Stimulated activated CD8-positive, alpha-beta memory T cell treated with anti-CD3 and anti-CD28 coated beads, Interleukin-4, amount 100 ng/mL, for 4 hours (primary cell): ENCODE data around the gene CFAP210.

Experiments used
- DNase-seq, 2 donors: peaks; one replicate each; pipeline ENCODE4 v3.0.0-alpha.2; 2020; ENCODE audit warnings: low read depth in 2 of 2, low spot score in 1 of 2

Gene CFAP210

DNA sequence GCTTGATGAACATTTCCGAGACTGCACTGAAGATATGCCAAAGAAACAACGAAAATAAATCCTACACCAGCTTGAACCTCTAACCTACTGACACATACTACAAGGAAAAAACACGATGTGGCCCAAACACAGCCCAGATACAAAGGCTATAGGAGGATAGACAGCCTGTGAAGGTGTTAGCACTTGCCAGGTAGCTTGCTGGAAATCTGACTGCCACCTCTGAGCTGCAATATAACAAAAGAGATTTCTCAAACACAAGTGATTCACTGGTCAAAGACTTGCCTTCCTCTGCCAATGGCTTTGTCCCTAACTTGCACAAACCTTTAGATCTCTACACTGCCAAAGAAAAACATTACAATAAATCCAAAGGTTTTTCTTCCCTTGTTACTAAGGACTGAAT, 21.1 kb downstream of the CFAP210 start:
- DNase-seq = no peak

DNA sequence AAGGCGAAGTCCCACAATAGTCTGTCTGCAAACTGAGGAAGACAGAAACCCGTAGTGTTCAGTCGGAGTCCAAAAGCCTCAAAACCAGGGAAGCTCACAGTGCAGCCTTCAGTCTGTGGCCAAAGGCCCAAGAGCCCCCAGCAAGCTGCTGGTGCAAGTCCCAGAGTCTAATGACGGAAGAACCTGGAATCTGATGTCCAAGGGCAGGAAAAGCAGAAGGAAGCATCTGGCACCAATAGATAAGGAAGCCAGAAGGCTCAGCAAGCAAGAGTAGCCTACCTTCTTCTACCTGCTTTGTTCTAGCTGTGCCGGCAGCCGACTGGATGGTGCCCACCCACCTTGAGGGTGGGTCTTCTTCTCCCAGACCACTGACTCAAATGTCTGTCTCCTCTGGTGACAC, 21.8 kb downstream of the CFAP210 start:
- DNase-seq = no peak

DNA sequence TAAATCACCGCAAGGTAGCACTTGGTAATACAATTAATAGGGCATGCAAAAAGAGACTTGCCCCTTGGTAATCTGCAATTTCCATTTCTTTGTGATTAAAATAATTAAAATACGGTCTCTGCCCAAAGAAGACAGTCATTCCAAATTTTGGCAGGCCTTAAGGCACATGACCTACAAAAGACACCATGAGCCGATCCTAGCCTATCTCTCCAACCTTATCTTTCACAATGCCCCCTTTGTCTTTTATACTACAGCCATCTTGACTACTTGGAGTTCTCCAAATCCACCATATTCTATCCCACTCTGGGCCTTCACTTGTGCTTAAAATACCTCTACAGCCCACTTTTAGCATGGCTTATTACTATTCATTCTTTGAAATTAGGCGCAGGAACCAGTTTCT, 23.3 kb downstream of the CFAP210 start:
- no peak for DNase-seq

DNA sequence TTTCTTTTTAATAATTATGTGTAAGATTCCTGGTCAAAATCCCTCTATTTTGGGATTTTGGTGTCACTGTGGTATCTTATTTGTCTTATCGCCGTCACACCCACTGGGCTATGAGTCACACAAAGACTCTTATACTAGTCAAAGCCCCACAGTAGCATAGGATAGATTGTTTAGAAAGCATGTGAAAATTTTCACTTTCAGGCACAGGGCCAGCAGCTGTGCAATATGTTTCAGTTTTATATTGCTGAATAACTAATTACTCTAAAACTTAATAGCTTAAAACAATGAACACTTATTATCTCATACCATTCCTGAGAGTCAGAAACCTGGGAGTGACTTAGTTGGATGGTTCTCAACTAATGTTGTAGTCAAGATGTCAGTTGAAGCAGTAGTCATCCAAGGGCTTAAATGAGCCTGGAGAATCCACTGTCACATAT, 24.0 kb downstream of the CFAP210 start:
- no peak for DNase-seq

DNA sequence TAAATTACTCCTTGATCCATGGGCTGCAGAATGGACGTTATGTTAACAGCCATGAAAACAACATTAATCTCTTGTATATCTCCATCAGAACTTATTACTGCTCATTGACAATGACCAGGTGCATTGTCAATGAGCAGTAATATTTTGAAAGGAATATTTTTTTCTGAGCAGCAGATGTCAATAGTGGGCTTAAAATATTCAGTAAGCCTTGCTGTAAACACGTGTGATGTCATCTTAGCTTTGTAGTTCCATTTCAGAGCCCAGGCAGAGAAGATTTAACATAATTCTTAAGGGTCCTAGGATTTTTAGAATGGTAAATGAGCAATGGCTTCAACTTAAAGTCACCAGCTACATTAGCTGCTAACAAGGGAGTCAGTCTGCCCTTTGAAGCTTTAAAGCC, 26.6 kb downstream of the CFAP210 start:
- no peak for DNase-seq

DNA sequence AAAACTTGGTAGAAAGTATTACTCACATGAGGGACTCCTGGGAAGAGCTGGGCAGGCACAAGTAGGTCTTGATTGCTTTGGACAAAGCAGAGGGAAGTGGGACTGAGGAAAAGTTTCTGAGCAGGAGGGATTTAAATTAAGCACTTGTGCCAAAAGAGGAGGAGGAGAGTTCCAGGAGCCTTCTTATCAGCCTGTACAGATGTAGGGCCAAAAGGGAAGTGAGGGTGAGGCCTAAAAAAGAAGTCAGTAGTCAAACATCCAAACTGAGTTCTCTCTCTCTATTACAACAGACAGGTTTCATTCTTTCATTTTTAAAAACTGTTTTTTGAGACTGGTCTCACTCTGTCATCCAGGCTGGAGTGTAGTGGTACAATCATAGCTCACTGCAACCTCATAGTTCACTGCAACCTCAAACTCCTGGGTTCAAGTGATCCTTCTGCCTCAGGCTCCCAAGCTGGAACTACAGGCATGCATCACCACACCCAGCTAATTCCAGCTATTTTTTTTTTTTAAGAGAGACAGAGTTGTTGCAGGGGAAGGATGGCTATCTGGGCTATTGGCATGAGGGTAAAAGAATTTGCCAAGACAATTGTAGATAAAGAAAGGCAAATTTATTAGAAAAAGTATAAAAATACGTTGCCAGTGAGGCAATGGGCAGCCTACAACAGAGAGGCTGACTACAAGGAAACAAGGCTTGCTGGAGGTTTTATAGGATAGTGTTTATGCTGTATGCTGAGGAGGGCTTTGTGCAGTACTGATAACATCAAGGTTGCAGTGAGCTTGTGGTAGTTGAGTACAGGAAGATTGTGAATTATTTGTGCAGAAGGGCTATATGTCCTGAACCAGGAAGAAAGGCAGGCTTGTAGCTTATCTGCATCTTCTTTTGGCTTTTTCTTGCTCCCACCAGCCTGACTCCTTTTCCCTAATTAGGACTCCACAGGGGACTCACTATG, 29.0 kb downstream of the CFAP210 start:
- DNase-seq = no peak

DNA sequence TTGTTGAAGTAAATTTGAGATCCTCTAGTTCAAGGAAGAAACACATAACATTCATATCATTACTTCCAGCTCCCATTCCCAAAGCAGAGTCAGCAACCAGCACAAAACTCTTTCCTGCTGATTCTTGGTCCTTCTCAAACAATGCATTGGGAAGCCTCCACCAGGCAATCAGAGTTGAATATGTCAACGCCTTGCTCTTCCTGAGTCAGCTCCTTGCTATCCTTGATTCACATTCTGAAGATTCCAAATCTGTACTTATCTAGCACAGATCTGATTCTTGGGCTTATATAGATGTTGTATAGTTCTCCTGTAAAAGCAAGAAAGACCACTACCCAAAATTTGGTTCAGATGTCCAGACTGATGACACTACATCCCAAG, 29.6 kb downstream of the CFAP210 start:
- no peak for DNase-seq

DNA sequence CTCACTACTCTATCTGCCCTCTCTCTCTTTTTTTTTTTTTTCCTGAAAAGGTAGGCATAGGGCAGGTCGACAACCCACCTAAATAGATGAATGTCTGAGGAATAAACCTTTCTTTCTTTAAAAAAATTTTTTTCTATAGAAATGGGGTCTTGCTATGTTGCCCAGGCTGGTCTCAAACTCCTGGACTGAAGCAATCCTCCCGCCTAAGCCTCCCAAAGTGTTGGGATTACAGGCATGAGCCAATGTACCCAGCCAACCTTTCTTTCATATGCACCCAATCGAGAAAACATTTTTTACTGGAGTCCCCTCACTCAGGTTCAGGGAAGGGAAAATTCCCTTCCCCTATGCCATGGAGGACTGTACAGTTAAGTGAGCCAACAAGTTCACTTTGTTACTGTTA, 31.0 kb downstream of the CFAP210 start:
- no peak for DNase-seq

DNA sequence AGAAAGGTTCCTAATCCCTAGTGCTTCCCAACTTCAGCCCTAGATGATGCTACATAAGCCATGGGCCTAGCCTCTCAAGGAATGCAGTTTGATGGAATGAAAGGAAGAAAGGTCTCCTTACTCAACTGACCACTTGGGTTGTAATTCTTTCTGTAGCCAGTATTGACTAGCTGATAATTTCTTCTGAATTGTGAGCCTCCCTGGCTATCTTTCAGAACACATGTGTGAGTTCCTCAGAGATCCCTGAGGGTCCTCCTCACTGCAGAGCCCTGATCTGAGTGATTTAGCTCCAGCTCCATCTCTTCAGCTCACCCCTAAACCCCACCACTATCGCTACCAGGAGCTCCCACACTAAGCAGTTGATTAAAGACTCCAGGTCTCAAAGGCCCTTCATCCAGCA, 31.5 kb downstream of the CFAP210 start:
- no peak for DNase-seq

DNA sequence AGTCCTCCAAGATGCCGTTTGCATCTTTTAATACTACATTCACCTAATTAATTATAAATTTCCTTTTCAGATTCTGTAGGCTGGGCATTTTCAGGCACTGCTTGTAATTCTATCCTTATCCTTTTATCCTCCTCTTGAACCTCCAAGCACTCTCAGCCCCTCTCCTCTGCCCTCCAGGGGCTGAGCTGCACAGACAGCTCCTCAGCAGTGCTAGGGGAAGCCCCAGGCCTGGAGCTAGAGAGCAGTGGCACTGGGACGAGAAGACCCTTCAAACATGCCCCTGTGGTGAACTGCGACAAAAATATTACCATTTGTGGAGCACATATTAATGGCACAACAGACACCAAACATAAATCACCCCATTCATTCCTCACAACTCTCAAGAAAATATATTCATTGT, 32.9 kb downstream of the CFAP210 start:
- no peak for DNase-seq

DNA sequence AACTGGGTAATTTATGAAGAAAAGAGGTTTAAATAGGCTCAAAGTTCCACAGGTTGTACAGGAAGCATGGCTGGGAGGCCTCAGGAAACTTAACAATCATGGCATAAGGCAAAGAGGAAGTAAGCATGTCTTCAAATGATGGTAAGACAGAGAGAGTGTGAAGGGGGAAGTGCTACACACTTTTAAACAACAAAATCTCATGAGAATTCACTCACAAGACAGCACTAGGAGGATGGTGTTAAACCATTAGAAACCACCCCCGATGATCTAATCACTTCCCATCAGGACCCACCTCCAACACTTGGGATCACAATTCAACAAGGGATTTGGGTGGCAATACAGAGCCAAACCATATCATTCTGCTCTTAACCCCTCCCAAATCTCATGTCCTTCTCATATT, 34.9 kb downstream of the CFAP210 start:
- no peak for DNase-seq

DNA sequence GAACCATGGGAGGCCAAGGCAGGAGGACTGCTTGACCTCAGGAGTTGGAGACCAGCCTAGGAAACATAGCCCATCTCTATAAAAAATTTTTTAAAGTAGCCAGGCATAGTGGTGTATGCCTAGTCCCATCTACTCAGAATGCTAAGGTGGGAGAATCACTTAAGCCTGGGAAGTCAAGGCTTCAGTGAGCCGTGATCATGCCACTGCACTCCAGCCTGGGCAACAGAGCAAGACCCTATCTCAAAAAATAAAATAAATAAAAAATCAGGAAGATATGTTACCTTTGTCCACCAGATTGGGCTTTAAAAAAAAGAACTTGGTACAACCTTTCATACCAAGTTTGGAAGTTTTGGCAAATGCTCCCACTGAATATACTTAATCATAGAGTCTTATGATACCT, 35.3 kb downstream of the CFAP210 start:
- no peak for DNase-seq

DNA sequence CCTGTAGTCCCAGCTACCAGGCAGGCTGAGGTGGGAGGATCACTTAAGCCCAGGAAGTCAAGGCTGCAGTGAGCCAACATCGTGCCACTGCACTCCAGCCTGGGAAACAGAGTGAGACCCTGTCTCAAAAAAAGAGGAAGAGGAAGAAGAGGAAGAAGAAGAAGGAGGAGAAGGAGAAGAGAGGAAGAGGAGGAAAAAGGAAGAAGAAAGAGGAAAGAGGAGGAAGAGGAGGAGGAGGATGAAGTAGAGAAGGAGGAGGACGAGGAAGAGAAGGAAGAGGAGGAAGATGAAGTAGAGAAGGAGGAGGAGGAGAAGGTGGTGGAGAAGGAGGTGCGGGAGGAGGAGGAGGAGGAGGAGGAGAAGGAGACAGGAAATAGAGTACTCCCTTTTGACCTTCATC, 38.0 kb downstream of the CFAP210 start:
- DNase-seq = no peak

DNA sequence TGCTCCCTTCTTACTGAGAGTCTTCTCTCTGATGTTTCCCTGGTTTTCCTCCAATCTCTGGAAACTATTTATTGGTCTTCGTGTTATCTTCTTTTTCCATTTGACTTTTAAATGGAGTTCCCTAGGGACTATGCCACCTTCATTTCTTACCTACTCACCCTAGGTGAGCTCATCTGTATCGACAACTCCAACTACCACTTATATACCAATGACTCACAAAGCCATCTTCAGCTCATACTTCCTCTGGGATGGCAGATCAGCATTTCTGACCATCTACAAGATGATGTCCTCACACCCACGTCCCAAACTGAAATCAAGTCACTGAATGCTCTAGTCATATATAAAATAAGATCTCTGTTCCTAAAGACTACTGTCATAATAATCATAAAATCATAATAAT, 40.6 kb downstream of the CFAP210 start:
- no peak for DNase-seq

DNA sequence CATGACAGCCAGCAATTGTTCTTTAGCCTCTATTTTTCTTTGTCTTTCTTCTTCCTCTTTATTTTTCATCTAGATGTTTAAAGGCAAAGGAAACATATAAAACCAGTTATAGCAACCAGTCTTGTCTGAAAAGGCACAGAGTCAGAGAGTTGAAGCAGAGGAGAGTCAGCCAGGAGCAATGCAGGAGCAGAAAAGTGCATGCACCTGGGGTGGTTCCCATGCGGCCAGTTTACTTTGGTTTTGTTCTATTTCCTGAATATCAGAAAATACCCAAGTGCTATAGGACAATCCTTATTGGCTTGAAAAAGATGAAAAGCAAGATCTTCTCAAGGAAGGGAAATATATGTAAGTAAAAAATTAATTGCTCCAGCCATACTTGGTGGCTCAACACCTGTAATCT, 44.9 kb downstream of the CFAP210 start:
- DNase-seq = no peak

DNA sequence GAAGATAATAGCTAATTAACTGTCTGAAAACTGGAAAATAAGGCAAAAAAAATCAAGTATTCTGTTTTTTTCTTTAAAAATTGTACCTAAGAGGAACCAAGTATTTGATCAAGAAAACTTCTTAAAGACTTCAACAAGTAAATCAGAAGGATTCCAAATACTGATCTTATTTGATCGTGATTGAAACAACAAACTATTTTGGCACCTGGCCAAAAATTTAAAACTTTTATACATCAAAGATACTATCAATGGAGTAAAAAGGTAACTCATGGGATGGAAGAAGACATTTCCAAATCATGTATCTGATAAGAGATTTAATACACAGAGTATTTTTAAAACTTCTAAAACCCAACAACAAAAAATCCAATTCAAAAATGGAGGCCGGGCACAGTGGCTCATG, 46.7 kb downstream of the CFAP210 start:
- DNase-seq = no peak

DNA sequence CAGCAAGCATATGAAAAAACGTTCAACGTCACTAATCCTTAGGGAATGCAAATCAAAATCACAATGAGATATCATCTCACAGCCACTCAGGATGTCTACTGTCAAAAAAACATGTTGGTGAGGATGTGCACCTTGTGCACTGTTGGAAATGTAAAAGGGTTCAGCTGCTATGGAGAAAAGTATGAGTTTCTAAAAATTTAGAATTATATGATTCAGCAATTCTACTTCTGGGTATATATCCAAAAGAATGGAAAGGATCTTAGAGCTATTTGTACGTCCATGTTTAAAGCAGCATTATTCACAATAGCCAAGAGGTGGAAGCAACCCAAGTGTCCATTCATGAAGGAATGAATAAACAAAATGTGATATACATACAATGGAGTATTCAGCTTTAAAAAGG, 50.0 kb downstream of the CFAP210 start:
- no peak for DNase-seq

DNA sequence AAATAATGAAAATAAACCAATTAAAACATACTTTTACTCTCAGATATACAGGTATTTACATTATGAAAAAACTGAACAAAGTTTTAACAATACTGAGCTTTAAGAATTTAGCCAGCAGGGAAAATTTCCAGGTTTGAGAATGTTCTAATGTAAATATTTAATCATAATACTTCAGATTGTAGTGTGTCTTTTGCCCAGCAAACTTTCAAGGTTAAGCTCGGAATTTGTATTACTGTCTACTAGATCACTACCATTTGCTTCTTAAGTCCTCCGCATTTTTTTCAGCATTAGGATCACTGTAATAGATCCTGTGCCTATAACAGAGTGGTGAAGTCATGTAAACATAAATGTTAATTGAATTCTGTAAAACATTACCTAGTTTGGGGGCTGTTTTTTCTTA, 52.7 kb downstream of the CFAP210 start:
- DNase-seq = no peak

DNA sequence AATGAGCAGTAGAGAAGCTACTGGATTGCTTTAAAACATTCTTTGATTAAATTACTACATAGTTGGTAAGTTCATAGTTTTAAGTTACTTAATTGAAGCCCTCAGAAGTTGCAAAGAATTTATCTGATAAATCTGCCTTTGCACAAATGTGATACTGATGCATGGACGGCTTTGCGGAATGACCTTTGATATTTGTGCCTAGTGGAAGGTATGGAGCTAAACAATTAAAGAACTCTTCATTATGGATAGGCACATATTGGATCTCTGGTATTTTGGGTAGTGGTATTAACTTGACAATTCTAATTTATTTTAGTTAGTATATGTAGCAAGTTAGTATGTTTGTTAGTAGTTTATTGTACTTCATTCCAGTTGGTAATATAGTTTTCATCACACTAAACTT, 54.1 kb downstream of the CFAP210 start:
- DNase-seq = no peak

DNA sequence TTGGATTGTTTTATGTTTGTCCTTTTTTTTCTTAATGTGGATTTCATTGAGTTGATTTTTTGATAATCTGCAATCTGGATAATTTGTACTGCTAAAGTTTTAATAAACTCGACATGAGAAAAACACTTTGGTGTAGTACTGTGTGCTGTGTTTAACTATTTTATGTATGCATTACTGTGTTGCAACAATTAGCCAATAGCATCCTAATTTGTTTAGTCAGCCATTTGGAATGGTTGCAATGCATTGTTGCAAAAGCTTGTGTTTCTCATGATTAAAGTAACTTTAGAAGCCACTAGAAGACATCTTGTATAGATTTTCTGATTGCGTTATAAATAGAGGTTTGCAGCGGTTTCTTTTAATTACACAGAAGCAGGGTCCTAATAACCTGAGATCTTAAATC, 56.6 kb downstream of the CFAP210 start:
- DNase-seq = no peak

DNA sequence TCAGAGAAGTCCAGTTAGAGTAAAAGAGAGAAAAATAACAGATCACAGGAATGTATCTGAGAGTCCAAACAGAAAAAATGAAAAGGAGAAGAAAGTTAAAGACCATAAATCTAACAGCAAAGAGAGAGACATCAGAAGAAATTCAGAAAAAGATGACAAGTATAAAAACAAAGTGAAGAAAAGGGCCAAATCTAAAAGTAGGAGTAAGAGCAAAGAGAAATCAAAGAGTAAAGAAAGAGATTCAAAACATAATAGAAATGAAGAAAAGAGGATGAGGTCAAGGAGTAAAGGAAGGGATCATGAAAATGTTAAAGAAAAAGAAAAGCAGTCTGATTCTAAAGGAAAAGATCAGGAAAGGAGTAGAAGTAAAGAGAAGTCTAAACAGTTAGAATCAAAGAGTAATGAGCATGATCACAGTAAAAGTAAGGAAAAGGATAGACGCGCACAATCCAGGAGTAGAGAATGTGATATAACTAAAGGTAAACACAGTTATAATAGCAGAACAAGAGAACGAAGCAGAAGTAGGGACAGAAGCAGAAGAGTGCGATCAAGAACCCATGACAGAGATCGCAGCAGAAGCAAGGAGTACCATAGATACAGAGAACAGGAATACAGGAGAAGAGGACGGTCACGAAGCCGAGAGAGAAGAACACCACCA, 57.6 kb downstream of the CFAP210 start:
- no peak for DNase-seq

DNA sequence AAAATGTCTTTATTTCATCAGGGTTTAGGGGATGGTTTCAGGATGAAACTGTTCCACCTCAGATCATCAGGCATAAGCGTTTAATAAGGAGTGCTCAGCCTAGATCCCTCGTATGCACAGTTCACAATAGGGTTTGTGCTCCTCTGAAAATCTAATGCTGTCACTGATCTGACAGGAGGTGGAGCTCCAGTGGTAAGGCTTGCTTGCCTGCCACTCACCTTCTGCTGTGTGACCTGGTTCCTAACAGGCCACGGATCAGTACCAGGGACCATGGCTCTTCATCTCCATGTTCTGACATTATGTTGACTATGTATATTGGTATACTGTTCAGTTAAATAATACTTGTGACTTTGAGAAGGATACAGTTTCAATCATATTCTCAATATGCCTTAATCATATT, 68.4 kb downstream of the CFAP210 start:
- DNase-seq = no peak

DNA sequence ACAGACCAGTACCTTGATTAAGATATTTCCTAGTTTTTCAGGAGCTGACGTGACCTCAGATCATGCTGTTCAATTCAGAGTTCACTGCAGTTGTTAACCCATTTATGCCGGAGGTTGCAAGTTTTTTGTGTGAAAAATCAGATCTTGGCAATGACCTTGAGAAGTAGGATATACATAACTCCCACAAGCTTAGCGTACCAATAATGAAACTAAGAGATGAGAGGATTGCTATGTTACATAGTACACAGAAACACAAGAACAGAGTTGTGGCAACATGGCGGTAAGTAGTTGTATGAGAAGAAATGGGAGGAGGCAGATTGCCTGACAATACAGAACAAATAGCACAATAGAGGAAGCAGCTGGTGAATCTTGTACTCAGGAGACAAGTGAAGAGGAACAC, 71.0 kb downstream of the CFAP210 start:
- no peak for DNase-seq
